C1 segment of cervical spinal cord (tissue), 14 donors: ENCODE data around the gene AMPD2.
"Not testable (repeated sequence)": the region's sequence is repeated elsewhere in the genome, so short reads cannot be mapped to it uniquely, and the experiment has no call there.

Source experiments
- DNase-seq, 14 donors: peaks; one replicate each; lab custom pipeline; 2025; lab: John Stamatoyannopoulos, UW

Gene AMPD2

DNA sequence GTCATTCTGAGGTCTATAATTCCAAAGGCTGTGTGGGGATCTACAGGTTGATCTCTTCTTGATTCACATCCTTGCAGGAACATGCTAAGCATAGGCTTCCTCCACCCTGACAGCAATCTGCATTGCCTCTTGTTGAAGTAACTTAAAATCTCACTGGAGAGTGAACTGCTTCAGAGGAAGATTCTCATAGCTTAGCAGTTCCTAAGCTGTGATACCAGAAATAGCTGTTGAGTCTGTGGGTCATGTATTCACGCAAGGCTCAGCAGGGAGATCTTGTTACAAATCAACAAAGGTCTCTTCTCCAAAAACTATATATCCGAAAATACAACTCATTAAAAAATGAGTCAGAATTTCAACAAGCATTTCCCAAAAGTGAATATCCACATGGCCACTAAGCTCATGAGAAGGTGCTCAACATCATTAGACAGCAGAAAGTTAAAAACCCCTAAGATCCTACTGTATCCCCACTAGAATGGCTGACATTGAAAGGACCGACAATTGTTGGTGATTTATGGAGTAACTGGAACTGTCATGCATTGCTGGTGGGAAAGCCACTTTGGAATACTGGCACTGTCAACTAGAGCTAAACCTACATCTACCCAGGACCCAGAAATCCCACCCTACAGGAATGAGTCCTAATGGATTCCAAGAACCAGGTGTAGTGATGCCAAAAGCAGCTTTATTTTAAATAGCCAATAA, 57.2 kb downstream of the AMPD2 start:
- not testable (repeated sequence) for DNase-seq

DNA sequence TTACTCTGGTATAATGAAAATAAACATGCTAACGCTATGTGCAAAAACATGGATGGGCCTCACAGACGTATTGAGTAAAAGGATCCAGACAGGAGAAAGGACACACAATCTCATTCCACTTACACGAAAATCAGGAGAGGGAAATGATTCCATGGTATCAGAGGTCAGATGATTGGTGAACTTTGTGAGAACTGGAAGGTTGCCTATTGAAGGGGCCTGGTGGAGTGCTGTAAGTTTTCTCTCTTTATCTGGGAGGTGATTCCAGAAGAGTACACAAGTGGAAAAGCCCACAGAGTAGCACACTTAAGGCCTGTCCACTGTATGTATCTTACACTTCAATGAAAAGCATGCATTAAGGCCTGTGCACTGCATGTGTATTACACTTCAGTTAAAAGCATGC, 57.8 kb downstream of the AMPD2 start:
- DNase-seq = no peak

DNA sequence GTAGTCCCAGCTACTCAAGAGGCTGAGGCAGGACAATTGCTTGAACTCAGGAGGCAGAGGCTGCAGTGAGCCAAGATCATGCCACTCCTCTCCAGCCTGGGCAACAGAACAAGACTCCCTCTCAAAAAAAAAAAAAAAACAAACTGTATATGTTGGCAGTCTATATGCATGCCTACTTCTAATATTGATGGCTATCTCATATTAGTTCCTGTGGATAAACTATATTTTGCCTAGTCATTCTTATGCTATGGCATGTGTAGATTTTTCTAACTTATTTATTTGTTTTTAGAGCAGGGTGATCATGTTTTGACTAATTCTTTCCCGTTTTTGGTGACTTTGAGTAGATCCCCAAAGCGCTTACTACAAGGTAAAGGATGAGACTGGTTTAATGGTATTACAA, 59.0 kb downstream of the AMPD2 start:
- DNase-seq = not testable (repeated sequence)
